ENCODE data around the gene TRIM67.

Gene TRIM67

GRCh38 chr1:231185391-231185790 is 23.5 kb downstream of the TRIM67 start:
- no peak for DNase-seq

DNA sequence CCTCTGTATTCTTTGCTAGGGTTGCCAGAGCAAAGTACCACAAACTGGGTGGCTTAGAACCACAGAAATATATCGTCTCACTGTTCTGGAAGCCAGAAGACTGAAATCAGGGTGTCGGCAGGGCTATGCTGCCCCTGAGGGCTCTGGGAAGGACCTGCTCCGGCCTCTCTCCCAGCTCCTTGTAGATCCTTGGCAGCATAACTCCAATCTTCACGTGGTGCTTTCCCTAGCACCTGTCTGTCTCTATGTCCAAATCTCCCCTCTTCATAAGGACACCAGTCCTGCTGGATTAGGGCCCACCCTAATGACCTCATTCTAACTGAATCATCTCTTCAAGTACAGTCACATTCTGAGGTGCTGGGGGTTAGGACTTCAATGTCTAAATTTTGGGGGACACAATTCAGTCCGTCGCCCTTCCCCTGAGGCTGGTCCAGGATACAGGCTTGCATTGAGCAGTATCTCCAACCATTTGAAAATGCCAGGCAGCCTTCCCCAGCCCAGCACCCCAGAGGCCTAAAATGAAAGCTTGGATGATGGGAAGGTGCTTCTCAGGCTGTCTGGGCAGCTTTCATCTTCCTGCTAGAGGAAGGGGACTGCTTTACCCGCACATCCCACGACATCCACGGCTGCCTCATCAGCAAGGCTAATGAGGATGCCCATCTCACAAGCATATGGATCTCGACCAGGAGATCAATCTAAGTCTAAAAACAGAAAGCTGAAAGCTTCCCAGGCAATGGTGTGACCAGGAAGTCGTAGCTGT is 24.7 kb downstream of the TRIM67 start:
- no peak for DNase-seq

DNA sequence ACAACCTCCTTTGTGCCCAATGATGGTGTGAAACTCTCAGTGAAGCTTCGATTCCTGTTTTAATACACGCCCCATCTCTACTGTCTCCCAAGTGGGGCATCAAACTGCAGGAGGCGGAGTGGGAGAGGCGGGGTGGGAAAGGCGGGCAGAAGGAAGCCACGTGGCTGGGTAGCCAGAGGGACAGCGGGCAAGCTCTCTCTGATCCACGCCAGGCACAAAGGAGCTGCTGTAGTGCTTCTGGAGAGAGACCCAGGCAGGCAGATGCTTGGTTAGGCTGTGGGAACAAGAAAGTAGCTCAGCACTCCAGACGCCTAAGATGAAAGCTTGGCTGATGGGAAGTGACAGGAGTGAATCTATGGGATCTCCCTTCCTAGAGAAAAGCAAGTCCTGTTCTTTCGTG is 25.7 kb downstream of the TRIM67 start:
- DNase-seq: no peak

GRCh38 chr1:231188072-231188471 is 26.2 kb downstream of the TRIM67 start:
- DNase-seq: no peak

- DNase-seq: no peak
These were observed 26.9 kb downstream of the TRIM67 start for GRCh38 chr1:231188768-231189167.

- DNase-seq: no peak
These were observed 27.9 kb downstream of the TRIM67 start for GRCh38 chr1:231189683-231190270.

- no peak for DNase-seq
These were observed 28.6 kb downstream of the TRIM67 start for GRCh38 chr1:231190456-231190855.

DNA sequence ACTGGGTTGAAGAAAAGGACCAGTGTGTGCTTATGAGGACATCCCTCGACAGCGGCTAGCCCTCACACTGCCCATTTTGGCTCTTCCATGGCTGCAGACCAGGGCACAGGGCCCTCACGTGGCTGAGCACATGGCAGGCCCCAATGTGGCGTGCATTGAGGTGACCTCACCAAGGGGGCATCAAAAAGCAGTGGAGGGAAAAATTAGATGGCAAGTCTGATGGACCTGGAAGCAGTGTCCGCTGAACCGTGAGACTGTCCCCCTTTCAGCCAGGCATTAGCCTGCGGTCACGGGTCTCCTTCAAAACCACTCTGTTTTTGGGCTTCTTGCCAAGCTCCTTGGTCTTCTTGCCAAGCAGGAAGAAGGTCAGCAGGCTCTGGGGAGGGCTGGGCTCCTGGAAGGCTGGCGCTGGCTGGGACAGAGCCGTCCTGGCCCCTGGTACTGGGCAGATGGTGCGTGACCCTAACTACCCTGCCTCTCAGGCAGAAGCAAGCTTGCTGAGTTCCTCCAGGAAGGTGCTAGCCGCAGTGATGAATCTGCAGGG is 30.8 kb downstream of the TRIM67 start:
- no peak for DNase-seq

- no peak for DNase-seq
These were observed 32.0 kb downstream of the TRIM67 start for GRCh38 chr1:231193710-231194340.

DNA sequence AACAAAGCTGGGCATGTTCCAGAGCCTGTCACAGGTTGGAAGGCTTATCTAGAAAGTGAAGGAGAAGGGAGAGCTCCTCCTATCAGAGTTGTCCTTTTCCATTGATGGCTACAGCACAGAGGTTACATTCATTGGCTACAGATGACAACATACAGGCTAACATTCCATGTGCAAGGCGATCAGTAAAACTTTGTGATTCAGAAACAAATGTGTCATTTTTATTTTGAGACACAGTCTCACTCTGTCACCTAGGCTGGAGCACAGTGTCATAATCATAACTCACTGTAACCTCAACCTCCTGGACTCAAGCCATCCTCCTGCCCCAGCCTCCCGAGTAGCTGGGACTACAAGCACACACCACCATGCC is 32.6 kb downstream of the TRIM67 start:
- no peak for DNase-seq

- no peak for DNase-seq
These were observed 33.1 kb downstream of the TRIM67 start for GRCh38 chr1:231194843-231195516.

DNA sequence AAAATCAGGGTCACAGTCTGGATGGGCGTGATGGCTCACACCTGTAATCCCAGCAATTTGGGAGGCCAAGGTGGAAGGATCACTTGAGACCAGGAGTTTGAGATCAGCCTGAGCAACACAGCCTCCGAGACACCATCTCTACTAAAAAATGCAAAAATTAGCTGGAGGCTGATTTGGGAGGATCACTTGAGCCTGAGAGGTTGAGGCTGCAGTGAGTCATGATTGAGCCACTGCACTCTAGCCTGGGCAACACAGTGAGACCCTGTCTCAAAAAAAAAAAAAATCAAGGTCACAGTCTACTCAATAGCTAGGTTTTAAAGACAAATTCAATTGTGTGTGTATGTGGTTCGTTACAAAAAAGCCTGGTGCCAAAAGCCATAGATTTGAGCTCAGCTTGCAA is 34.4 kb downstream of the TRIM67 start:
- DNase-seq: no peak

- no peak for DNase-seq
These were observed 34.9 kb downstream of the TRIM67 start for GRCh38 chr1:231196728-231197127.

GRCh38 chr1:231199868-231200267 is 38.0 kb downstream of the TRIM67 start:
- no peak for DNase-seq

- no peak for DNase-seq
These were observed 38.7 kb downstream of the TRIM67 start for GRCh38 chr1:231200388-231201031.

GRCh38 chr1:231201375-231201978 is 39.6 kb downstream of the TRIM67 start:
- DNase-seq: no peak

- no peak for DNase-seq
These were observed 40.2 kb downstream of the TRIM67 start for GRCh38 chr1:231201979-231202633.

DNA sequence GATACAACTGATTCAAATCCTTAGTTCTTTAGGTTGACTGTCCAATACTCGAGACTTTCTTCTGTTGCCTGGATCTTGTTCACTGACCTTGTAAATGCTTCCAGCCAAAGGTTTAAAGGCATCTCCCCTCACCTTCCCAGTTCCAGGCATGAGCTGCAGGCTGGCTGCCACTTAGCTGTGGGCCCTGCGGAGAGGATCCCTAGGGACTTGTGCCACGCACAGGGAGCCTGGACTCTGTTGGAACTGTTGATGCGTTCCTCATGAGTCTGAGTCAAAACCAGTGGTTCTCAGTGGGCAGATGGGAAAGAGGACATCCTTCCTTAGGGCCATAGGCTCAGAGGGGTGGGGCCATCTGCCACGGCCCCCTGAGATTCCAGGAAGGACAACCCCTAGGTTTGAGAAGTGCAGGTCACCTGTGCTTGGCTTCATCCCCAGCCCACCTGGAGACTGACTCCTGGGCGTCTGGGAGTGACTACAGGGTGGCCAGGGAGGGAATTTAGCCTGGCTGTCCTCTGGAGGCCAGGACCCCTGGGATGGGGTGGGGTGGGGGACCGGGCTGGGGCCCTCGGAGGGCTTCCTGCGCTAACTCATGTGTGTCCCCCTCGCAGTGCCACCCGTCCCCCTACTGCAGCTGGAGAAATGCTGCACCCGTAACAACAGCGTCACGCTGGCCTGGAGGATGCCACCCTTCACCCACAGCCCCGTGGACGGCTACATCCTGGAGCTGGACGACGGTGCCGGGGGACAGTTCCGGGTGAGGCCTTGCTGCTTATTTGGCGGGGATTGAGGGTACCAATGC is 41.6 kb downstream of the TRIM67 start:
- DNase-seq: no peak

- no peak for DNase-seq
These were observed 45.0 kb downstream of the TRIM67 start for GRCh38 chr1:231206856-231207255.

DNA sequence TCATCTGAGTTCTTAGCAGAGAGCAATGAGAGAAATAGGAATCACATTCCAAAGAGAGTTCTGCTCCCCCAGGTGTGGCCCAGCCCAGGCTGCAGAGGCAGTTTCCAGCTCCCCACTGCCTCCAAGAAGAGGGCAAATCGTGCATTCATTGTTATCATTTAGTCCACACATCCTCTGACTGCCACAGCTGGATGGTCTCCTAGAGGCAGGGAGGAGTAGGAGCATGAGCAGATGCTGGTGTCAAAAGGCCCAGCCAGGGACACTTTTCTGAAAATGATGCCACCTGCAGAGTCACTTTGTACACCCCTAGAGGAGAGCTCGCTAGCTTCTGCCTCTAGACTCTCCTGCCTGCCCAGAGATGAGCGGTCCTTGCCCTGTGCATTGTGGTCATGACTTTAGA is 45.6 kb downstream of the TRIM67 start:
- DNase-seq: no peak

DNA sequence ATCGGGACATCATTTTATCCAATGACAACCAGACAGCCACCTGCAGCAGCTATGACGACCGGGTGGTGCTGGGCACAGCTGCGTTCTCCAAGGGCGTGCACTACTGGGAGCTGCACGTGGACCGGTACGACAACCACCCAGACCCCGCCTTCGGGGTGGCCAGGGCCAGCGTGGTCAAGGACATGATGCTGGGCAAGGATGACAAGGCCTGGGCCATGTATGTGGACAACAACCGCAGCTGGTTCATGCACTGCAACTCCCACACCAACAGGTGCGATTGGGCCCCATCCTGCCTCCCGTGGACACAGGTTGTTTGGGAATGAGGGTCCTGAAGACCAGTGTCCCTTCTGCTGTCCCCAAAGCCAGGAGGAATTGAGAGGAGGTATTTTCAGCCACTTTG is 47.1 kb downstream of the TRIM67 start:
- DNase-seq: no peak
